CD14-positive monocyte (primary cell): ENCODE measurements around the gene RAB40C. TPM values are rescaled to one million over a fixed set of nuclear protein-coding genes. Genes with fewer than 3 reads are reported as not detected.

Experiments used
- DNase-seq, 3 donors: peaks; one replicate each; pipeline ENCODE4 v3.0.0-alpha.2; 2011 to 2022
- H2AFZ ChIP-seq: 2 replicates; pipeline ENCODE4 v1.6.0; 2012; ENCODE audit warnings: mild to moderate bottlenecking, low read depth, low read length, inconsistent platforms; ENCODE audit not compliant: insufficient read depth, poor library complexity, severe bottlenecking
- H3K27ac ChIP-seq, 2 donors: 1 replicate in 1 of 2; 2 replicates in 1 of 2; pipeline ENCODE4 v1.5.1; 2012 to 2013; ENCODE audit warnings: low read length in 2 of 2, control low read depth in 1 of 2, inconsistent platforms in 1 of 2, low read depth in 1 of 2, mild to moderate bottlenecking in 1 of 2
- H3K27me3 ChIP-seq, 2 donors: one replicate each; pipeline versions ENCODE4 v1.6.0 to v1.6.1; 2011 to 2013; ENCODE audit warnings: low read length in 2 of 2; ENCODE audit not compliant: control insufficient read depth in 2 of 2, insufficient read depth in 2 of 2
- H3K36me3 ChIP-seq, 2 donors: replicated peaks in 1 of 2; 1 replicate in 1 of 2; 2 replicates in 1 of 2; pipeline versions ENCODE4 v1.5.1 to v1.6.1; 2012 to 2013; ENCODE audit warnings: low read length in 2 of 2, control low read depth in 1 of 2, inconsistent platforms in 1 of 2, mild to moderate bottlenecking in 1 of 2; ENCODE audit not compliant: insufficient read depth in 2 of 2, control insufficient read depth in 1 of 2
- H3K4me1 ChIP-seq, 2 donors: 1 replicate in 1 of 2; 2 replicates in 1 of 2; pipeline versions ENCODE4 v1.5.1 to v1.6.1; 2012 to 2013; ENCODE audit warnings: low read length in 2 of 2, control low read depth in 1 of 2, inconsistent platforms in 1 of 2, mild to moderate bottlenecking in 1 of 2, moderate library complexity in 1 of 2; ENCODE audit not compliant: insufficient read depth in 2 of 2, control insufficient read depth in 1 of 2
- H3K4me2 ChIP-seq: replicated peaks from 2 replicates; pipeline ENCODE3; 2012; ENCODE audit warnings: low read length, moderate library complexity, mild to moderate bottlenecking; ENCODE audit not compliant: poor library complexity, severe bottlenecking; ENCODE audit errors: extremely low read depth
- H3K4me3 ChIP-seq, 3 experiments: fragments of 200-600 bp in 1 of 3; sonication (generic) in 1 of 3; replicated peaks in 1 of 3; 1 replicate in 2 of 3; 2 replicates in 1 of 3; pipeline ENCODE4 v1.5.1; 2011 to 2013; ENCODE audit warnings: low read length in 3 of 3, mild to moderate bottlenecking in 3 of 3, control low read depth in 2 of 3, low read depth in 2 of 3, inconsistent platforms in 1 of 3, moderate library complexity in 1 of 3
- H3K79me2 ChIP-seq: 2 replicates; pipeline ENCODE4 v1.6.0; 2012; ENCODE audit warnings: mild to moderate bottlenecking, control low read depth, inconsistent platforms, low read length, moderate library complexity; ENCODE audit not compliant: insufficient read depth
- H3K9ac ChIP-seq: 2 replicates; pipeline ENCODE4 v1.6.0; 2017; ENCODE audit warnings: low read length, mild to moderate bottlenecking; ENCODE audit not compliant: insufficient read depth, poor library complexity, severe bottlenecking
- H3K9me3 ChIP-seq, 2 donors: replicated peaks in 1 of 2; 1 replicate in 1 of 2; 2 replicates in 1 of 2; pipeline versions ENCODE4 v1.5.1 to v1.6.1; 2012 to 2013; ENCODE audit warnings: low read length in 2 of 2, control low read depth in 1 of 2; ENCODE audit not compliant: control insufficient read depth in 1 of 2, insufficient read depth in 1 of 2
- H4K20me1 ChIP-seq: 2 replicates; pipeline ENCODE4 v1.6.0; 2012; ENCODE audit warnings: mild to moderate bottlenecking, low read length, control low read depth, moderate library complexity; ENCODE audit not compliant: insufficient read depth
- H3K27ac Mint-ChIP-seq, 7 donors: one replicate each; pipeline ENCODE4 v1.8.0; 2020; ENCODE audit warnings: mild to moderate bottlenecking in 7 of 7, mixed read lengths in 7 of 7, moderate library complexity in 6 of 7, inconsistent platforms in 2 of 7
- H3K27me3 Mint-ChIP-seq, 3 donors: one replicate each; pipeline ENCODE4 v1.8.0; 2021 to 2022; ENCODE audit warnings: low read depth in 3 of 3, mild to moderate bottlenecking in 3 of 3, mixed read lengths in 3 of 3, moderate library complexity in 3 of 3, inconsistent platforms in 1 of 3
- H3K36me3 Mint-ChIP-seq, 2 donors: one replicate each; pipeline ENCODE4 v1.8.0; 2020; ENCODE audit warnings: mixed read lengths in 2 of 2, inconsistent platforms in 1 of 2, mild to moderate bottlenecking in 1 of 2
- H3K4me1 Mint-ChIP-seq: one replicate; pipeline ENCODE4 v1.8.0; 2020; ENCODE audit warnings: mild to moderate bottlenecking, mixed read lengths
- H3K4me3 Mint-ChIP-seq, 2 donors: one replicate each; pipeline ENCODE4 v1.8.0; 2020; ENCODE audit warnings: mild to moderate bottlenecking in 2 of 2, mixed read lengths in 2 of 2, moderate library complexity in 1 of 2
- H3K9me3 Mint-ChIP-seq, 7 donors: one replicate each; pipeline ENCODE4 v1.8.0; 2020 to 2022; ENCODE audit warnings: mixed read lengths in 7 of 7, mild to moderate bottlenecking in 6 of 7, moderate library complexity in 6 of 7, inconsistent platforms in 2 of 7
- WGBS: methylation state at CpG from one replicate; pipeline ENCODE4 v1.1.5; 2013; ENCODE audit warnings: missing lambda C conversion rate; ENCODE audit not compliant: insufficient coverage; 5-methylcytosine and 5-hydroxymethylcytosine counted together
- intact Hi-C, 2 donors: fragments of 100-400 bp; cut with micrococcal nuclease; formaldehyde crosslinking; loops; one replicate each; pipeline versions ENCODE4 v1.15.0 to v1.15.1; 2023
- polyA plus RNA-seq, 3 donors: library from polyadenylated mRNA; depleted of rRNA in 1 of 3; unstranded in 2 of 3; stranded (reverse) in 1 of 3; fragments of 300-500 nt in 2 of 3; fragments of >200 nt in 1 of 3; fragmentation: Illumina TruSeq in 2 of 3; gene quantifications; 1 replicate in 2 of 3; 2 replicates in 1 of 3; pipeline ENCODE4 v1.2.3, GENCODE V29; 2012 to 2021
- TF ChIP-seq, protein P1 (sequence below): fragments of 200-600 bp; IDR thresholded peaks from one replicate; pipeline ENCODE4 v1.8.0; 2022; ENCODE audit warnings: antibody characterized with exemption, mild to moderate bottlenecking

The RAB40C gene
- polyA plus RNA-seq, 3 donors, result 10.0 to 22.6 (median 10.9) TPM

DNA sequence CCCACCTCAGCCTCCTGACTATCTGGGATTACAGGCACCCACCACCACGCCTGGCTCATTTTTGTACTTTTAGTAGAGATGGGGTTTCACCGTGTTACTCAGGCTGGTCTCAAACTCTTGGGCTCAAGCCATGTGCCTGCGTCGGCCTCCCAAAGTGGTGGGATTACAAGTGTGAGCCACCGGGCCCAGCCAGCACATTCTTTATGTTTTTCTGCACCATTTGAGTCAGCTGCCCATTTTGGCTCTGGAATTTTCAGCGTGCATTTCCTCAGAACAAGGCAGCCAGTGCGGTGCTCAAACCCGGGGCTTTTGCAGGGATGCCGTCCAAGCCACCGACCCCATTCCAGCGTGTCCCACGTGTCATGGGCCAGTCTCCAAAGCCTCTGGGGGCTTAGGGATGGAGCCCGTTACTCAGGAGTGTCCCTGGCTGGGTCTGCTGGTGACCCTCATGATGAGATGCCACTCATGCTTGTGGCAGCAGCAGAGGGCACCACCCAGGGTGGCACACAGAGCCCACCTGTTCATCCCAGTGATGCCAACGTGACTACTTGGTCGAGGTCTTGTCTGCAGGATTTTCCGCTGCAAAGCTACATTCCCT lies 3.7 kb upstream of the RAB40C start:
- peaks cover 24 to 28% of the 10 kb centered on the region in 2 donors for H3K4me1 ChIP-seq
- peaks cover 20% of the 10 kb centered on the region for H3K4me1 Mint-ChIP-seq
- peaks cover 2 to 16% (median 12%) of the 10 kb centered on the region in 3 donors for H3K27me3 Mint-ChIP-seq
- 78% methylated on average over 15 of the region's 16 CpGs for WGBS
- no peaks in the 10 kb centered on the region for H4K20me1 ChIP-seq
- no peaks in the 10 kb centered on the region for H3K9me3 ChIP-seq
- H3K36me3 Mint-ChIP-seq, result peaks cover 0 to 2% of the 10 kb centered on the region in 2 donors
- no peak for DNase-seq
- peaks cover 0 to 7% of the 10 kb centered on the region in 2 donors for H3K27me3 ChIP-seq
- H3K27ac Mint-ChIP-seq, result no peak overlapping the region
- H3K4me3 Mint-ChIP-seq, result no peak overlapping the region
- H3K36me3 ChIP-seq, result peaks cover 0 to 2% of the 10 kb centered on the region in 2 donors
- no peak overlapping the region for H2AFZ ChIP-seq
- H3K9me3 Mint-ChIP-seq, result peaks cover 0 to 3% (median 0%) of the 10 kb centered on the region in 7 donors
- no peak overlapping the region for H3K27ac ChIP-seq
- no peak overlapping the region for H3K9ac ChIP-seq
- no peak overlapping the region for H3K4me3 ChIP-seq
- TF ChIP-seq, protein P1, sequence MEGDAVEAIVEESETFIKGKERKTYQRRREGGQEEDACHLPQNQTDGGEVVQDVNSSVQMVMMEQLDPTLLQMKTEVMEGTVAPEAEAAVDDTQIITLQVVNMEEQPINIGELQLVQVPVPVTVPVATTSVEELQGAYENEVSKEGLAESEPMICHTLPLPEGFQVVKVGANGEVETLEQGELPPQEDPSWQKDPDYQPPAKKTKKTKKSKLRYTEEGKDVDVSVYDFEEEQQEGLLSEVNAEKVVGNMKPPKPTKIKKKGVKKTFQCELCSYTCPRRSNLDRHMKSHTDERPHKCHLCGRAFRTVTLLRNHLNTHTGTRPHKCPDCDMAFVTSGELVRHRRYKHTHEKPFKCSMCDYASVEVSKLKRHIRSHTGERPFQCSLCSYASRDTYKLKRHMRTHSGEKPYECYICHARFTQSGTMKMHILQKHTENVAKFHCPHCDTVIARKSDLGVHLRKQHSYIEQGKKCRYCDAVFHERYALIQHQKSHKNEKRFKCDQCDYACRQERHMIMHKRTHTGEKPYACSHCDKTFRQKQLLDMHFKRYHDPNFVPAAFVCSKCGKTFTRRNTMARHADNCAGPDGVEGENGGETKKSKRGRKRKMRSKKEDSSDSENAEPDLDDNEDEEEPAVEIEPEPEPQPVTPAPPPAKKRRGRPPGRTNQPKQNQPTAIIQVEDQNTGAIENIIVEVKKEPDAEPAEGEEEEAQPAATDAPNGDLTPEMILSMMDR, result no peak
- no peak overlapping the region for H3K4me2 ChIP-seq
- peaks cover 24% of the 10 kb centered on the region for H3K79me2 ChIP-seq
- intact Hi-C loops, result loop anchor here (5.0 kb wide), 1 partner anchor 96 kb away; the partner anchor contains the start of genes JMJD8 (in 2 of the 2) and STUB1 (in 2 of the 2)

DNA sequence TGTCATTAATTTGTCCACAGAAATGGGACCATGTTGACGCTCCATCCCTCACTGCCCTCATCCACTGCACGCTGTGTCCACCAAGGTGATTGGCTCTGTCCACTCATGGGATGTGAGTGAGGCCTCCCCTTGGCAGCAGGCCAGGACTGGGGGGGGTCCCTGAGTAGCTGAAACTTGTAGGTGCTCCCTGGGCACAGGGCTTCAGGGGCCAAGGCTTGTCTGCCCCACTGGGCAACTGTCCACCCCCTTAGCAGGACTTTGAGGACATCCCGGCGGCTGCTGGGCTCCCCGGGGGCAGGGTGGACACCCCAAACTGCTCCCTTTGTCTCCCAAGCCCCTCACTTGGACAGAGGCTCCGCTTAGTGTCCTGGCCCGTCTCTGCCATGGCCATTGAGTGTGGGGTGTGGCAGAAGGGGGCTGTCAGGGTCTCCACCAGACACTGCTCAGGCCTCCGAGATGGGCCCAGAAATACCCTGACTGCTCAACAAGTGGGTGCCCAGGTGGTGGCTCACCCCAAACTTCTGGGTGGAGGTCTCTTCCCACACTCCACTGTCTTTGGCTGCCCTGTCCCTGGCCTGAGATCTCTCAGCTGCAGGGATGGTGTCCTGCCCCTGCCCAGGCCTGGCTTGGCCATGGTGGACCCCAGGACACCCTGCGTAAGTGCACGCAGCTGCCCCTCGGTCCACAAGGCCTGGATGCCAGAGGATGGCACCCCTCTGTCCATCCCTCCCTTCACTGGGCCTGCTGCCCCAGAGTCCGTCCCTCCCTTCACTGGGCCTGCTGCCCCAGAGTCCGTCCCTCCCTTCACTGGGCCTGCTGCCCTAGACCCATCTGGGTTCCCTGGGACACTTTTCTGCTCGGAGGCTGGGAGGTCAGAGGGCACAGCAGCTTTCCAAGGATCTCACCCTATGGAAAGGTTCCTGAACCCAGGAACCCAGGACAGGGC lies 2.9 kb upstream of the RAB40C start:
- Histone ChIP-seq H3K27me3 (peaks cover 0 to 7% of the 10 kb centered on the region in 2 donors), H3K4me3 (no peak overlapping the region), H3K27ac (no peak overlapping the region), H2AFZ (no peak overlapping the region), H3K79me2 (peaks cover 32% of the 10 kb centered on the region), H3K4me2 (no peak overlapping the region), H4K20me1 (no peaks in the 10 kb centered on the region), H3K36me3 (peaks cover 0 to 2% of the 10 kb centered on the region in 2 donors), H3K9me3 (no peaks in the 10 kb centered on the region), H3K9ac (no peak overlapping the region), H3K4me1 (peaks cover 31 to 36% of the 10 kb centered on the region in 2 donors)
- intact Hi-C loops, result loop anchor here (5.0 kb wide), 1 partner anchor 95 kb away; the partner anchor contains the start of genes JMJD8 (in 2 of the 2) and STUB1 (in 2 of the 2)
- H3K27ac Mint-ChIP-seq, result peak overlapping the region in 4 of 7 donors; percentile 40 to 68 (median 46)
- peaks cover 2 to 16% (median 12%) of the 10 kb centered on the region in 3 donors for H3K27me3 Mint-ChIP-seq
- TF ChIP-seq, protein P1, result no peak
- peaks cover 0 to 3% (median 0%) of the 10 kb centered on the region in 7 donors for H3K9me3 Mint-ChIP-seq
- peaks cover 28% of the 10 kb centered on the region for H3K4me1 Mint-ChIP-seq
- 93% methylated on average over 13 of the region's 14 CpGs for WGBS
- peak overlapping the region; percentile 57 to 88 for H3K4me3 Mint-ChIP-seq
- DNase-seq, result no peak
- H3K36me3 Mint-ChIP-seq, result no peaks in the 10 kb centered on the region
